Effector CD4-positive, alpha-beta T cell (primary cell): ENCODE measurements around the gene ARID1A.
"Not testable (repeated sequence)": the region's sequence is repeated elsewhere in the genome, so short reads cannot be mapped to it uniquely, and the experiment has no call there.

ENCODE experiments used
- DNase-seq: peaks from one replicate; pipeline ENCODE4 v3.0.0-alpha.2; 2020

The ARID1A gene

DNA sequence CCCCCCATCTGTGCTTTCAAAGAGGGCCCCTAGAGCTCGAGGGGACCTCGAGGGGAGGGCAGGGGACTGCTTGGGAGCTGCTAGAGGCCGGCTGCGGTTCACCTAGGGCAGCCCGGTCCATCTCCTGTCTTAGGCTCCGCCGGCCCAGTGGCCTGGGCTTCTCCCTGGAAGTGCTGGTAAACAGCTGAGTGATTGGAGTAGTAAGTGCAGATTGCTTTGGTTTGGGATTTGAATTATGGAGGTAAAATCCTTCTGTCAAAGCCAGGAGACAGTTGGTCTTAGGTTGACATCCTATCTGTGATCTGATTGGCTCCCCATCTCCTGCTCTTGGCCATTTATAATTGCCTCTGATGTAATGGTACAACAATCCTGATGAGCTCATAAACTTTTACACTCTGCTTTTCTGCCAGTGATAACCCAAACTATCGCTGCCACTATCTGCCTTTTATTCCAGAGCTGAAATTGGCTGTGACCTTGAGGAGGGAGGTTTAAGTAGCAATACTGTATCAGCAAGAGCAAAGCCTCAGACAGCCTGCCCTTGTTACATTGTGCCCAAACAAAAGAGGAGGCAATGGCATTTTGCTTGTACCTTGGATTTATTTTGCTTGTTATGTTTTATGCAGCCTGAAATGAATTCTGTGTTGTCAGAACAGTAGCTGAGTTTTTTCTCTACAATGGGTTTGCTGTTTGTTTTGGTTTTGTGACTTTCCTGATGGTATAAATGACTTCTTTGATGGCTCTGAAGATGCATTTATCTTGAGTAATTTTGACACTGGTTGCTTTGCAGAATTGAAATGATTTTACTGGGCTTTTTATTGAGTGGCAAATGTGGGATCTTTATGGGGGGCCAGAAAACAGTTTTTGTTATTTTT, 2.4 kb downstream of the ARID1A start:
- peak; percentile 44 for DNase-seq

- DNase-seq: no peak
Measured at GRCh38 chr1:26700711-26701110, 4.9 kb downstream of the ARID1A start.

DNA sequence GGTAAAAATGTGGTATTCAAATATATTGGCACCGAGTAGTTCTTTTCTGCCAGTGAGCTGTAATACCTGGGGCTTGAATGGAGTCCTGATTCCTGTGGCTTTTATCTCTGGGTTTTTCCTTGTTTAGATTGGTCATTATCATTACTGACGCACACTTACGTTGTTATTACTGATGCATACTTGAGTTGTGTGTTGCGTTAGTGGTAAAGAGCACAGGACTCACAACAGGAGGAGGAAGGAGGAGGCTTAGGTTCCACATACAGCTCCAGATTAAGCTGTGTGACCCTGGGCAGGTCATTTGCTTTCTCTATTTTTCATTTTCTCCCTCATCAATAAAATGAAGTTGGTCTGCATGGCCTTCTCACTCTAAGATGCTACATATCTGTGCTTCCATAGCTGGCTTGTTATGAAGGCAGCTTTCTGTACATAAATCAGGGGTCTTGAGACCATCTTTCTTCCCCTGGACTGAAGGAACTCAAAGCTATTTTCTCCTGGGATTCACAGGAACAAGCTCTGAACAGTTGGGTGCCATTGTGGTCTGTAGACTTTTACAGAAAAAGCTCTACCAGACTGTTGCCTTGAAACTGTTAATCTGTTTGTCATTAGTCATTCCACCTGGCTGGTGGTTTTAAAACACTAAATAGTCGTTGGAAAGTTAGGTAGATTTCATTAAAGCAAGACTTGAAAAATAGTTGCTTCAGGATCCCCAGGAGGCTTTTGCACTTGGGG, 5.6 kb downstream of the ARID1A start:
- DNase-seq: no peak

- DNase-seq: no peak
Measured at GRCh38 chr1:26701995-26702679, 6.3 kb downstream of the ARID1A start.

GRCh38 chr1:26702680-26703038, 6.8 kb downstream of the ARID1A start:
- no peak for DNase-seq

GRCh38 chr1:26703478-26703877, 7.7 kb downstream of the ARID1A start:
- DNase-seq: no peak

GRCh38 chr1:26704629-26705028, 8.8 kb downstream of the ARID1A start:
- DNase-seq: no peak

DNA sequence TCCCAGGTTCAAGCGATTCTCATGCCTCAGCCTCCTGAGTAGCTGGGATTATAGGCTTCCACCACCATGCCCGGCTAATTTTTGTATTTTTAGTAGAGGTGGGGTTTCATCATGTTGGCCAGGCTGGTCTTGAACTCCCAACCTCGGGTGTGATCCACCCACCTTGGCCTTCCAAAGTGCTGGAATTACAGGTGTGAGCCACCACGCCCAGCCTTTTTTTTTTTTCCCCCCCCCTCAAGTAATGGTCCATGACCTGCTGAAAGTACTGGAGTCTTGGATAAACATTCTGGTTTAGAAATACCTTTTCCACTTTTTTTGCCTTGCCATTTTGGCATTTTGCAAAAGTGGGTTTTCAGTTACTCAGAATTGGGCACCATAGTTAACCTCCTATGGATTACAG, 9.4 kb downstream of the ARID1A start:
- not testable (repeated sequence) for DNase-seq

GRCh38 chr1:26705788-26706311, 10.0 kb downstream of the ARID1A start:
- DNase-seq: no peak

GRCh38 chr1:26706315-26706714, 10.5 kb downstream of the ARID1A start:
- no peak for DNase-seq

DNA sequence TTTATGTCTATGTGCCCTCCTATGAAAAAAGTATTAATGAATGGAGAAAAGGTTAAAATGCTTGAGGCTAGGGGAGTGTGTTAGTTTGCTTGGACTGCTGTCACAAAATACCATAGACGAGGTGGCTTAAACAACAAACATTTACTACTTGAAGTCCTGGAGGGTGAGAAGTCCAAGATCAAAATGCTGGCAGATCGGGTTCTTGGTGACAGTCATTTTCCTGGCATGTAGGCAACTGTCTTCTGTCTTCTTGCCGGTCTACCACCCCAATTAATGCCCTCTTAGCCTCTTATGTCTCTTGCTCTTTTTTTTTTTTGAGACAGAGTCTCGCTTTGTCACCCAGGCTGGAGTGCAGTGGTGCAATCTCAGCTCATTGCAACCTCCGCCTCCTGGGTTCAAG, 15.0 kb downstream of the ARID1A start:
- DNase-seq: no peak

- no peak for DNase-seq
Measured at GRCh38 chr1:26711777-26712176, 16.0 kb downstream of the ARID1A start.

- DNase-seq: no peak
Measured at GRCh38 chr1:26717017-26717491, 21.2 kb downstream of the ARID1A start.

- DNase-seq: no peak
Measured at GRCh38 chr1:26719205-26719604, 23.4 kb downstream of the ARID1A start.

GRCh38 chr1:26721669-26722355, 26.0 kb downstream of the ARID1A start:
- no peak for DNase-seq

GRCh38 chr1:26723013-26723991, 27.5 kb downstream of the ARID1A start:
- peak; percentile 47 for DNase-seq

DNA sequence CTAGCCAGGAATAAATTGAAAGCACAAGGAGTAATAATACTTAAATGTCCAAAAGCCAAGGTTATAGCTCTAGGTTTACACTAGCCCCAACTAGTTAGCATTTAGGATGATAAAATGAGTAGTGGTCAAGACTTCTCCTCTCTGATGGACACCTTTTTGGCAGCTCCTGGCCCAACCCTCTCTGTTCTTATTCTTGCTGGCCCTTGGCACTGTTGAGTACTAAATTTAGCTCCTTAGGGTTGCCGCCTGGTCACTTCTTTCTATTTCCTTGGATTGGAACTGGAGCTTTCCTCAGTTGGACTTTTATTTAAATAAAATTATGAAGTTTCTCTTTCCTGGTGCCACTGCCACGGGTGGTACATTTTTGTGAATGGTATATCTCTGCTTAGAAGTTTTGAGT, 28.3 kb downstream of the ARID1A start:
- DNase-seq: no peak

- no peak for DNase-seq
Measured at GRCh38 chr1:26724926-26725325, 29.1 kb downstream of the ARID1A start.

DNA sequence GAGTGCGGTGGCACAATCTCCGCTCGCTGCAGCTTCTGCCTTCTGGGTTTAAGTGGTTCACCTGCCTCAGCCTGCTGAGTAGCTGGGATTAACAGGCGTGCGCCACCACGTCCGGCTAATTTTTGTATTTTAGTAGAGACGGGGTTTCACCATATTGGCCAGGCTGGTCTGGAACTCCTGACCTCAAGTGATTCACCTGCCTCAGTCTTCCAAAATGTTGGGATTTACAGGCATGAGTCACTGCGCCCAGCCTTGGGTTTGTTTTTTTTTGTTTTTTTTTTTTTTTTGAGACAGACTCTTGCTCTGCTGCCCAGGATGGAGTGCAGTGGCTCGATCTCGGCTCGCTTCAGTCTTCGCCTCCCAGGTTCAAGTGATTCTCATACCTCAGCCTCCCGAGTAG, 30.1 kb downstream of the ARID1A start:
- DNase-seq: not testable (repeated sequence)

GRCh38 chr1:26726784-26727183, 31.0 kb downstream of the ARID1A start:
- DNase-seq: no peak

DNA sequence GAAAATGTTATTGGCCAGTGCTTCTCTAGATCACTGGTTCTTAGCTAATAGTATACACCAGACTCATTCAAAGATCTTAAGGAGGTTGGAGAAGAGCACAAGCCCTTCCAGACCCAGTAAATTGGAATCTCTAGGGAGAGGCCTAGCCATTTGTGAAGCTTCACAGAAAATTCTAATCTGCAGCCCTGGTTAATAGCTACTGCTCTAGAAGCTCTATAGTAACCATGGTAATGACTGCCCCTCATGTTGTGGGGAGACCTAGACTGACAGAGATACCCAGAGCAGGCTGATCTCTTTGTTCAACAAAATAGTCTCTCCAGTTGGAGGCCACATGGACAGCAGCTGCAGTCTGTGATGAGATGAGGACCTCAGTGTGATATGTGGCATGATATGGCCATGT, 31.7 kb downstream of the ARID1A start:
- no peak for DNase-seq
